Measurements from ENCODE around the gene FBP2.

Gene FBP2

DNA sequence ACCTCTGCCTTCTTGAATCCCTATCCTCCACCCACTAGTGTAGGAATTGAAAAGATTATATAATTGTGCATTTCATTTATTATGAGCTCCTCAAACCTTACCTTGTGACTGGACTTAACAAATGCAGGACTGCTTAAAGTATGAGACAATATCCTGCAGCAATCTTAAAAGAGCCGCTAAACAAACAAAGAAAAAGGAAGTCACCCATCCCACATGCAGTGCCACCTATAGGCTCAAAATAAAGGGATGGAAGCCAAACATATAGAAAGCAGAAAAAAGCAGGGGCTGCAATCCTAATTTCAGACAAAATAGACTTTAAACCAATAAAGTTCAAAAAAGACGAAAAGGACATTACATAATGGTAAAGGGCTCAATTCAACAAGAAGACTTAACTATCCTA, 30.1 kb downstream of the FBP2 start:
- no peaks in the 10 kb centered on the region for H3K79me2 ChIP-seq (ENCODE audit: low read length)
- no peaks in the 10 kb centered on the region for H3K9me3 ChIP-seq (ENCODE audit: insufficient read depth, low read length)
- no peaks in the 10 kb centered on the region for H3K27me3 ChIP-seq (ENCODE audit: low read depth, low read length)
- H3K9ac ChIP-seq (ENCODE audit: low read length), result no peak overlapping the region
- H2AFZ ChIP-seq (ENCODE audit: low read depth, low read length), result no peak overlapping the region
- no peaks in the 10 kb centered on the region for H4K20me1 ChIP-seq (ENCODE audit: insufficient read depth, low read length)
- TF ChIP-seq, protein P1, sequence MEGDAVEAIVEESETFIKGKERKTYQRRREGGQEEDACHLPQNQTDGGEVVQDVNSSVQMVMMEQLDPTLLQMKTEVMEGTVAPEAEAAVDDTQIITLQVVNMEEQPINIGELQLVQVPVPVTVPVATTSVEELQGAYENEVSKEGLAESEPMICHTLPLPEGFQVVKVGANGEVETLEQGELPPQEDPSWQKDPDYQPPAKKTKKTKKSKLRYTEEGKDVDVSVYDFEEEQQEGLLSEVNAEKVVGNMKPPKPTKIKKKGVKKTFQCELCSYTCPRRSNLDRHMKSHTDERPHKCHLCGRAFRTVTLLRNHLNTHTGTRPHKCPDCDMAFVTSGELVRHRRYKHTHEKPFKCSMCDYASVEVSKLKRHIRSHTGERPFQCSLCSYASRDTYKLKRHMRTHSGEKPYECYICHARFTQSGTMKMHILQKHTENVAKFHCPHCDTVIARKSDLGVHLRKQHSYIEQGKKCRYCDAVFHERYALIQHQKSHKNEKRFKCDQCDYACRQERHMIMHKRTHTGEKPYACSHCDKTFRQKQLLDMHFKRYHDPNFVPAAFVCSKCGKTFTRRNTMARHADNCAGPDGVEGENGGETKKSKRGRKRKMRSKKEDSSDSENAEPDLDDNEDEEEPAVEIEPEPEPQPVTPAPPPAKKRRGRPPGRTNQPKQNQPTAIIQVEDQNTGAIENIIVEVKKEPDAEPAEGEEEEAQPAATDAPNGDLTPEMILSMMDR (IDR thresholded peaks at IDR 0.05; ENCODE audit: low read depth, low read length), result peak; percentile 20; the same call in 1 of the 2 replicates
- TF ChIP-seq EZH2phosphoT487 (IDR thresholded peaks at IDR 0.05; ENCODE audit: low read depth), result no peak
- H3K4me2 ChIP-seq (ENCODE audit: low read length), result no peak overlapping the region
- no peaks in the 10 kb centered on the region for H3K4me1 ChIP-seq (ENCODE audit: low read length)
- H3K4me3 ChIP-seq (ENCODE audit: low read length), result no peak overlapping the region
- no peak overlapping the region for H3K27ac ChIP-seq (ENCODE audit: low read length)
- no peaks in the 10 kb centered on the region for H3K36me3 ChIP-seq (replicated peaks; ENCODE audit: low read depth, low read length)

DNA sequence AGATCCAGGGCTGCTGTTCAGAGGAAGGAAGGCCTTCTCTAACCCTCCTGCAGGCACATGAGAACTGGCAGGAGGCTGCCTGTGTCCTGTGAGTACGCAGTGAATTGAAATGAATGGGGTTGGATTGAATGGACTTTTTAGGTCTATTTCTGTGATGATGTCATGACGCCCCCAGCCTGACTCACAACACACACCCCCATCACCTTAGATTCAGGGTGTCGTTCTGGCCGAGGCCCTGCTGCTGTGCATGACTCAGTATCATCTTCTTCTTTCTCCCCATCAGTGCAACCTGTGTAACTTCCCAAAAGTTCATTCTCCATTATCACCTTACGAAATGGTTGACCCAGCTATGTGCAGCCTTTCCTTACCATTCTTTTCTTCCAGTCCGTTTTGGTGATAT, 33.4 kb downstream of the FBP2 start:
- H3K9me3 ChIP-seq (ENCODE audit: insufficient read depth, low read length), result no peaks in the 10 kb centered on the region
- no peak overlapping the region for H3K4me3 ChIP-seq (ENCODE audit: low read length)
- no peaks in the 10 kb centered on the region for H3K36me3 ChIP-seq (replicated peaks; ENCODE audit: low read depth, low read length)
- no peak overlapping the region for H3K9ac ChIP-seq (ENCODE audit: low read length)
- TF ChIP-seq EZH2phosphoT487 (IDR thresholded peaks at IDR 0.05; ENCODE audit: low read depth), result no peak
- TF ChIP-seq, protein P1 (IDR thresholded peaks at IDR 0.05; ENCODE audit: low read depth, low read length), result no peak
- H3K4me2 ChIP-seq (ENCODE audit: low read length), result no peak overlapping the region
- no peaks in the 10 kb centered on the region for H3K79me2 ChIP-seq (ENCODE audit: low read length)
- H4K20me1 ChIP-seq (ENCODE audit: insufficient read depth, low read length), result no peaks in the 10 kb centered on the region
- H3K27ac ChIP-seq (ENCODE audit: low read length), result no peak overlapping the region
- peaks cover 7% of the 10 kb centered on the region for H3K27me3 ChIP-seq (ENCODE audit: low read depth, low read length)
- peaks cover 1% of the 10 kb centered on the region for H3K4me1 ChIP-seq (ENCODE audit: low read length)
- H2AFZ ChIP-seq (ENCODE audit: low read depth, low read length), result no peak overlapping the region

DNA sequence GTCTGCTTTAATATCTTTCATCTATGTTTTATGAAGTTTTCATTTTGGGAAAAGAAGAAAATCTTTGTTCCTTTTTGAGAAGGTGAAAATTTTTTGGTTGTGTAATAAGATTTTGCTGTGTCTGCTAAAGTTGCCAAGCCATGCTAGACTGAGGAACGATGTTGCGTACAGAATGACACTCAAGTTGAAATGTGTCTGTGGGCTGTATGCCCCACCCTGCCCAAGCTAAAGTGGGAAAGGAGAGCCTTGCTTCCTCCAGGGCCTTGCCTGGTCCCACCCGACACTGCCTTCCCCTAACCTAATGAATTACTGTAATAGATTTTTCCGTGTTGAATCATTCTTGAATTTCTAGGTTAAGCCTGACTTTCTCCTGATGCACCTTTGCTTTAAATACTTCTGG, 36.2 kb downstream of the FBP2 start:
- Histone ChIP-seq H3K9me3 (ENCODE audit: insufficient read depth, low read length) (no peaks in the 10 kb centered on the region), H2AFZ (ENCODE audit: low read depth, low read length) (no peak overlapping the region), H3K4me1 (ENCODE audit: low read length) (peaks cover 9% of the 10 kb centered on the region), H3K4me3 (ENCODE audit: low read length) (no peak overlapping the region), H3K79me2 (ENCODE audit: low read length) (no peaks in the 10 kb centered on the region), H3K4me2 (ENCODE audit: low read length) (no peak overlapping the region), H3K36me3 (replicated peaks; ENCODE audit: low read depth, low read length) (no peaks in the 10 kb centered on the region), H4K20me1 (ENCODE audit: insufficient read depth, low read length) (no peaks in the 10 kb centered on the region), H3K27me3 (ENCODE audit: low read depth, low read length) (peaks cover 7% of the 10 kb centered on the region), H3K9ac (ENCODE audit: low read length) (no peak overlapping the region), H3K27ac (ENCODE audit: low read length) (no peak overlapping the region)
- TF ChIP-seq, protein P1 (IDR thresholded peaks at IDR 0.05; ENCODE audit: low read depth, low read length), result no peak
- no peak for TF ChIP-seq EZH2phosphoT487 (IDR thresholded peaks at IDR 0.05; ENCODE audit: low read depth)

DNA sequence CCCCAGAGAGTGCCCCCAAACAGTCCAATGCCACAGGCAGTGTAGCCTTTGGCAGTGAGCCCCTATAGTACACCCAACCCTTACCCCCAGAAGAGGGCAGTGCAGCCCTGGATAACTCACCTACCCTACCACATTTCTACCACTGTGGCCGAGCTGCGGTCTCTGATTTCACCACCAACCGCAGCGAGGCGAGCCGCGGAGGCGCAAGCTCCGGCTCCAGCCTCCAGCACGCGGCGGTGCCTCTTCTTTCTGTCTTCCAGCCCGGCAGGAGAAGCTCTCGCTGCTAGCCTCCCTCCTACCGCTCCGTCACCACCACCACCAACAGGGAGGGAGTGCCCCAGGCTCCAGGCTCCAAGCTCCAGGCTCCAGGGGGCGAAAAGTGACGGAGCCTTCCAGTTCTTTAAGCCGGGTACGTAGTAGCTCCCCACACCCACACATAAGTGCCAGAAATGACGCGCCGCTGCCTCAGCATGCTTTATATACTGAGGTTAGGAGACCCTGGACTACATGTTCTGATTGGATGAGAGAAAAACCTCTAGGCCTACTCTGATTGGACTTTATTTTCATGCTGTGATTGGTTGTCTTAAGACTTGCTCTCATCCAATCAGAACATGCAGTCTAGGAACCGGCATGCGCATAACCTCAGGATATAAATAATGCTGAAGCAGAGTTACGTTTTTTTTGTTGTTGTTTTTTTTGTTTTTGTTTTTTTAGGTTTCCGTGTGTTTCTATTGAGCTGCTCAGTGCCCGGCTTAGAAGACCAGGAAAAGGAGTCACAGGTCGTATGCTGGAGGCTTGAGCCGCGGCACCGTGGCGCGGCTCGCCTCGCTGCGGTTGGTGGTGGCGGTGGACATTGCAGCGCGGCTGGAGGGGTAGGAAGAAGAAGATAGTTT, 38.9 kb downstream of the FBP2 start, which contains the start of gene PCAT7:
Gene PCAT7 (plus strand): TSS at position 645 of the 893 bp plus-strand sequence.
- peak within 1 kb of the TSS; percentile 81 for H3K4me3 ChIP-seq (ENCODE audit: low read length)
- H3K4me2 ChIP-seq (ENCODE audit: low read length), result peak within 1 kb of the TSS; percentile 74

More for the DNA sequence above, 38.9 kb downstream of the FBP2 start, which contains the start of gene PCAT7:
- Histone ChIP-seq H3K4me1 (ENCODE audit: low read length) (peaks cover 9% of the 10 kb centered on the region), H3K27ac (ENCODE audit: low read length) (peak within 1 kb of the TSS; percentile 45), H3K9me3 (ENCODE audit: insufficient read depth, low read length) (no peaks in the 10 kb centered on the region), H3K36me3 (replicated peaks; ENCODE audit: low read depth, low read length) (no peaks in the 10 kb centered on the region), H2AFZ (ENCODE audit: low read depth, low read length) (peak within 1 kb of the TSS; percentile 88), H3K79me2 (ENCODE audit: low read length) (no peaks in the 10 kb centered on the region), H3K9ac (ENCODE audit: low read length) (peak within 1 kb of the TSS; percentile 70), H4K20me1 (ENCODE audit: insufficient read depth, low read length) (no peaks in the 10 kb centered on the region), H3K27me3 (ENCODE audit: low read depth, low read length) (peaks cover 7% of the 10 kb centered on the region)
- TF ChIP-seq EZH2phosphoT487 (IDR thresholded peaks at IDR 0.05; ENCODE audit: low read depth), result no peak
- TF ChIP-seq, protein P1 (IDR thresholded peaks at IDR 0.05; ENCODE audit: low read depth, low read length), result peak; percentile 84

All from OCI-LY3 (cell line).